GM19240 (cell line): ENCODE results near the gene LCLAT1.

Source experiments
- DNase-seq: peaks from one replicate; pipeline ENCODE4 v3.0.0; 2011; ENCODE audit warnings: low spot score; ENCODE audit not compliant: insufficient read length

Gene LCLAT1

DNA sequence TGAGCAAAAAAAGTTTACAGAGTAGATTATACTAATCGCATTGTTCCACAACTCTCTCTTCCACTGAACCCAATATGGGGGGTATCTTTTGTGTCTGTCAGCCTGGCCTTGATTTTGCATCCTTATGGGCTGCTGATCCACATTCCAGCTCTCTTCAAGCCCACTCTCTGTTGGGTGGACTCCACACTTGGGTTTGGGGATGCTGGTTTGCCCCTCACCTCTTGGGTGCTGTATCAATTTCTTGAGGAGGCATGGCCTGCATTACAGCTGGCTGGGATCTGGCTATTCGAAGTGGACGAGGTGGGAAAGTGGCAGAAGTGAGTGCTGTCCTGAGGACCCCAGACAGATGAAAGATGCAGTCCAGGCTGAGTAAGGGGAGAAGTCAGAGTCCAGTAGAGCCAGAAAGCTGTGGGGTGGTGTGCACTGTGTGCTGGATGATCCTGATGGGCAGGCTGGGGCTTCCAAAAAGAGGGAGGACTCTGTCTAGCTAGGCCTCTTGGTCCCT, 218.8 kb downstream of the LCLAT1 start:
- DNase-seq, result no peak

DNA sequence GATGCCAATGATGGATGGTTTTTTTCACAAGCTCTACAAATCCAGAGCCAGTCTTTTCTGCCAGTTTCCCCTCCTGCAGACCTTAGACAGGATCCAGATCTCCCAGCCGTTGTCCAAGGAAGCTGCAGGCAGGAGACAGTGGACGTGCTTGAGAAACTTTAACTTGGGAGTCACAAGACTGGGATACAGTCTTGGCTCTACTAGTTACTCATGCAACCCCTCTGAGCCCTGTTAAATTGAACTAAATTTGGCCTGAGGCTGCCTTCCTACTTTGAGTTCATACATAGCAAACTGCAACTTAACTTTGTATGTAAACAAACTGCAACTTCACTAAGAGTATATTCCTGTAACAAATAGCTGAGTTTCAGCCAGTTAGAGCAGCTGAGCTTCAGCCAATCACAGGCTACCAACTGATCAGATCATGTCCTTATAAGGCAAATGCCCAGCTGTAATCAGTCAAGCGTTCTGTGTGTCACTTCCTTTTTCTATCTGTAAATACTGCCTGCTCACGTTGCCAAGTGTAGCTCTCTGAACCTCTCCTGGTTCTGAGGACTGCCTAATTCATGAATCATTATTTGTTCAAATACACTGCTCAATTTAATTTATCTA, 219.3 kb downstream of the LCLAT1 start:
- DNase-seq, result no peak

DNA sequence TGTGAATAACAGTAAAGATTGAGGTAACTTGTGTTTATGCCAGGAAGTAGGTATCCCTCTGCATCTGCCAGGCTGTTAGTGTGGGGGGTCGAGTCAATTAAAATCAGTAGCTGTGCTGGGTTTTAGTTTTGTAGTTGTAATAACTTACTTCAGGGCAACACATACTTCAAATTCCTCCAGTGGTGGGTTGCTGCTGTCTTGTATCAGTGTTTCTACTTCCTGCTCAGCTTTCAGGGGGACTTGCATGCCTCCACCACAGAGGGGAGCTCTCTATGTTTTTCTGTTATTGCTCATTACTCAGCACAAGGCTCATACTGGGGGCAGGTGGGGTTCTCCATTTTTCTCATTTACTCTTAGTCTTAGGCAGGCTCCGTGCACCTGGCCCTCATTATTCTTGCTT, 223.4 kb downstream of the LCLAT1 start:
- no peak for DNase-seq

DNA sequence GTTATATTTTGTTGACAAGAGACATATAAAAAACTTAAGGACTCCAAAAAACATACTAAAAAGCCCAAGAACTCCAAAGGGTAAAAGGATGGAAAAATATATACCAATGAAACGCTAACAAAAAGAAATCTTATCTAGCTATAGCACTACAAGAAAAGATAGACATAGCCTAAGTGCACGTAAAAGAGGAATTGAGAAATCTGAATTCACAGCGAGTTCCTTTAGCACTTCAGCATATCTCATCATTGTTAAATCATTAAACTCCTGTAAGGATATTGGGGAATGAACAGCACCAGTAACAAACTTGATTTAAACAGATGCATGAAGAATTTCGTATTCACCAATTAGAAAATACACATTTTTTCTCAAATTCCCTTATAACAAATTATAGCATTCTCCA, 226.1 kb downstream of the LCLAT1 start:
- no peak for DNase-seq

DNA sequence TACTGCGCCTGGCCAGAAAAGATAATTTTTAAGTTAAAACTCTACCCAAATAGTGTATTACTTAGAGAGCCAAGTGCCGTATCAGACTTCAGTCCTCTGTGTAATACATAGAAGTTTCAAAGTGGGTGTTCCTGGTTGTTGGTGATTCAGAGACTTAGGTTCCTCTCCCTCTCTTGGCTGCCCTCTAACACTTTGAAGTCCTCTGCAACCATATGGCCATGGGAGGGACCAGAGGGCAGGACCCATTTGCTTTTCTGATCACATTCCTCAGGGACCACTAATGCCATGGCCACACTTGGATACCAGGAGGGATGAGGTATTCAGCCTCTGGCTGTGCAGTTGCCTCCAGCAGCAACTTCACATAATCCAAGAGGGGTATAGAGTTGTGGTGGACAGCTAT, 228.7 kb downstream of the LCLAT1 start:
- no peak for DNase-seq

DNA sequence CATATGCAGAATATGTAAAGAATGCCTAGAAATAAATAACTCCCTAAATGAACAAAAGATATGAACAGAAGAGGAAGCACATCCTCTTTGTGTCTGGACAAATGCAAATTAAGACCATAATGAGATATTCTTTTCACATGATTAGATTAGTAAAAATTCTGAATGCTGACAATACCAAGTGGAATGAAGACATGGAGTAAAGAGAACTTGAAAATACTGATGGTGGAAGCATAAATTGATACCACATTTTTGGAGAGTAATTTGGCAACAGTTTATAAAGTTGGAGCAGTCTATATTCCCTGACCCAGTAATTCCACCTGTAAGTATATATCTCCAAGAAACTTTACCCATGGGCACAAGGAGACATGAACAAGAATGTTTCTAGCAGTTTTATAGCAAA, 230.2 kb downstream of the LCLAT1 start:
- DNase-seq, result no peak

DNA sequence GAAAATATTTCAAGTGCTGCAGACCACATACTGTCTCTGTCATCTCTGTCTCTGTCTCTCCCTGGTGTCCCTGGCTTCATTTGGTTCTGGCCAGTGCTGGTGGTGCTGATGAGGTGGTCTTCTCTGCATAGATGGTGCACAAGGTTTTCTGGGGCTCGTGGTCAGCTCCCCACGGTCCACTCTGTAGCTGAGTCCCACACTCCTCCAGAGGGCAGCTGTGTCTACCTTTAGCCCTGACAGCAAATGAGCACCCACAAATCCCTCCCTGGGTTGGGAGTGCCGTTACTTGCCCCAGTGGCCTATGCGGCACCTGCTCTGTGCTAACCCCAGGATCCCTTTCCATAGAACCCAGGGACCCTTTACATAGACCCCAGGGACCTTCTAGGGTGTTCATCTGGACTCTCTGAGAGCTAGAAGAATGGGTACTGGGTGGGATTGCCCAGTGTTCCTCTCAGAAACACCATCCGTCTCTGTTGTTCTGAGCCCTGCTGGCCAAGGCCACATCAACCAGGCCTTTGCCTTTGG, 230.9 kb downstream of the LCLAT1 start:
- DNase-seq, result no peak

DNA sequence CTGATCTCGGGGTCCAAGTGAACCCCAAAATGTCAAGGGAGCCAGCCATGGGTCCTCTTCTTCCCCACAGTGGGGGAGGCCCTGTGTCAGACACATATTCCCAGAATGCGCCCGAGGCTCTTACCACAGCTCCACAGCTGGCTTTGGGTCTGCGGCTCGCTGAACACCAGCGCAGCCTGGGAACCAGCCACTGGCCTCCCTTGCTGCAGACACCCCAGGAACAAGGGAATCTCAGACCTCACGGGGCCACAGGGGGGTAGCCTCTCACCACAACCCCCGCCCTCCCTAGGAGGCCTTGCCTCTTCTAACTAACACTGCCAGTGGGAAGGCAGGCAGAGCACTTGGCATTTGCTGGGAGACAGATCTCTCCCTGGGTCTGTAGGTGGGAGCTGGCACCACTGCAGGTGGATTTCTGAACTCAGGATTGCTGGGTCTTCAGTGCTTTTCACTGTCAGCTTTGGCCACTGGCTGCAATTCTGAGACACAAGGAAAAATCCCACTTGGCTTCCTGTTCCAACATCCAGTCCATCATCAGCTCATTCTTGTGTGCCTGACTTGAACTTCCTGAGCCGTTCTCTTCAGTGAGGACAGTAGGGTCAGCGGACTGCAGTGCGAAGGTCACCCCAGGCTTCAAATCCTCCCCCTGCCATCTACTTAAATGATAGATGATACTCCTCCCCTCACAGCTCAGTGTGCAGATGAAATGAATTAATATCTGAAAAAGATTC, 231.5 kb downstream of the LCLAT1 start:
- DNase-seq, result no peak

DNA sequence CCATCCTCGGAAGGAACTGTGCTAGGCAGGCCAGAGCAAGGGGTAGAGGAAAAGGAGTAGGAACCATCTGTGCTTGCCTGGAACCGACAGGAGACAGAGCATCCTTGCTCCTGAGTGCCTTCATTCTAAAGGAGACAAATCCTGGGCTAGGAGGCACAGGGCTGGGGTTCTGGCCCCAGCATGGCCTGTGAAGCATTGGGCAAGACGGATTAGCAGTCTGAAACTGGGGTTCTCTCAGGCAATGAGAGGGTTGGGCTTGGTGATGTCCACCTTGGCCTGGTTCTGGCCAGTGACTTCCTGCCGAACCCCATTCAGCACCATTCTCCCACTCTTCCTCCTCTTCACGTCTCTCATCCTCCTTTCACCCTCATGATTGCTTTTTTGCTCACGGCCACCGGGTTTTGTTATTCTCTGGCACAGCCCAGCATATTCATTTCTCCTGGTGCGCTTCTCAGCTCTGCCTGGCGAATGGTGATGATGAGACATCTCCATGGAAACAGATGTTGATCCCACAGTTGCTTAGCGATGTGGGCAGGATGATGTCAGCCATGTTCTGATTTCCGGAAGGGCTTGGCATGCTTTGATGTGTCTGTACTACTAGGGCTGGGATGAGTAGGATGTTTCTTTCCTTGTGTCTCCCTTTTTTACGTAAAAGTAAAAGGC, 232.5 kb downstream of the LCLAT1 start:
- DNase-seq, result no peak

DNA sequence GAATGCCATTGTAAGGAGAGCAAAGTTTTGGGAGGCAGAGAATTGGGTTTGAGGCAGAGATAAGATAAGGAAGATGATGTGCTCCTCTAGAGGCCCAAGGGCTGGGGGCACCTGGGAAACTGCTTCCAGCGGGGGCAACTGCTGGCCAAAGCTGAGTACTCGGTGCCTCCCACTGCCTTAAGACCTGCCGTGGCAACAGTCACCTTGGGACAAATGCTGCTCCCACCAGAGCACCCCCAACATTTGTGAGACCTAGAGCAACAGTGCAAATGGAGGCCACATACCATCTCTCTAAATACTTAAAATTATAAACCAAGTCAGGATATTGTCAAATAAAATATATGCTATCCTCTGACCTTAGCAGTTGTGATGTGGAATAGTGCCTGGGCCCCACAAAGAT, 233.1 kb downstream of the LCLAT1 start:
- no peak for DNase-seq

DNA sequence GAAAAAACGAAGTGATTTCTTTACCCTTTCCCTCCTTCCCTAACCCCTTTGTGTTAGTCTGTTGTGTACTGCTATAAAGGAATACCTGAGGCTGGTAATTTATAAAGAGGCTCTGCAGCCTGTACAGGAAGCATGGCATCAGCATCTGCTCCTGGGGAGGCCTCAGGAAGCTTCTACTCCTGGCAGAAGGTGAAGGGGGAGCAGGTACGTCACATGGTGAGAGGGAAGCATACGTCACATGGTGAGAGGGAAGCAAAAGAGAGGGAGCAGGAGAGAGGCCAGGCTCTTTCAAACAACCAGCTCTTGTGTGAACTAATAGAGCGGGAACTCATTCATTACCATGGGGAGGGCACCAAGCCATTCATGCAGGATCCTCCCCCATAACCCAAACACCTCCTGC, 234.0 kb downstream of the LCLAT1 start:
- no peak for DNase-seq

DNA sequence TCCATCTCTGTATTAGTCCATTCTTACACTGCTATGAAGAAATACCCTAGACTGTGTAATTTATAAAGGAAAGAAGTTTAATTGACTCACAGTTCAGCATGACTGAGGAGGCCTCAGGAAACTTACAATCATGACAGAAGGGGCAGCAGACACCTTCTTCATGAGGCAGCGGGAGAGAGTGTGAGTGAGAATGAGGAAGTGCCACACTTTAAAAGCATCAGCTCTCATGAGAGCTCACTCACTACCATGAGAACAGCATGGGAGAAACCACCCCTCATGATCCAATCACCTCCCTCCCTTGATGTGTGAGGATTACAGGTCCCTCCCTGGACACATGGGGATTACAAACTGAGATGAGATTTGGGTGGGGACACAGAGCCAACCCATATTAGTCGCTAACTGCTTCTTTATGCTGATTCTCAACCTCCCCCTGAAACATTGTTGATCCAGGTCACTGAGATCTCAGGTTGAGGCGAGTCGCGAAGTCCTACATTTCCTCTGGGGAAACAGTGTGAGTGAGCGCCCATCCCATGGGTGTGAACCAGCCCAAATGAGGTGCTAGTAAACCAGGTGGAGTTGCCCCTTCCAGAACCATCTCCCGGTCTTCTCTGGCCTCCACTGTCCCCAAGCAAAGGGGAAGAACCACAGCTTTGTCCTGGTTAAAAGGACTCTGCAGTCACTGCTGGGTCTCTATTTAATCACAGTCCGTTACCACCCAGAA, 236.3 kb downstream of the LCLAT1 start:
- DNase-seq, result no peak

DNA sequence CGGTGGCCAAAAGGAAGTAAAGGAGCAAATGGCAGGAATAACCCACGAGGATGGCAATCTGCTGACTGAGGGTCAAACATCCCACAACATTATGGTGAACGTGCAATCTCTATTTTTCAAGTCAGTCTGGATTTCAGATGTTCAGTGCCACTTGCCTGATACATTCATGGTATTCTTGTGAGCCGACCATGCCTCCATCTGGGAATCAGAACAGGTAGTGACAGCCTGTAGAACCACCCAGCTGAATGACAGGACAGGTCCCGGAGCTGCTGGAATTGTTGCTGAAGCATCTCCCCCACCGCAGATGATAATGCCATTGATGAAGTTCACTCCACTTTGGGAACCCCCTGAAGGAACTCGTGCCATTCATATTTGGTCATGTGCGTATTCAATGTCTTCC, 237.0 kb downstream of the LCLAT1 start:
- DNase-seq, result no peak

DNA sequence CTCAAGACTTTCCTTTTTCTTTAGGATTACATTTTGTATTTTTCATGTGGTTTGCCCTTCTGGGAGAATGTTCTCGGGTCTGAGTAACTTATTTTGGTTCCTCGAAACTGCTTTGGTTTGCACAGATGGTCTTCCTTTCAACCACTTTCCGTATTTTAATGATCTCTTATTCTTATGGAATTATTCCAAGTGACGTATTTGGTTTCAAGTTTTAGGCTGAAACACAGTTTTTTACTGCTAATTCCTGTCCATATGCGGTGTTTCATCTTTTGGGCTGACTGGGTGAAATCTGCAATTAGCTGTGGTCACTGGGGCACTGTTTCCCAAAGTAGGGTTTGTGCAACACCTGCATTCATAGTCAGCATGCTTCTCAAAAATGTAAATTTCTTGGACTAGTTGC, 237.5 kb downstream of the LCLAT1 start:
- no peak for DNase-seq

DNA sequence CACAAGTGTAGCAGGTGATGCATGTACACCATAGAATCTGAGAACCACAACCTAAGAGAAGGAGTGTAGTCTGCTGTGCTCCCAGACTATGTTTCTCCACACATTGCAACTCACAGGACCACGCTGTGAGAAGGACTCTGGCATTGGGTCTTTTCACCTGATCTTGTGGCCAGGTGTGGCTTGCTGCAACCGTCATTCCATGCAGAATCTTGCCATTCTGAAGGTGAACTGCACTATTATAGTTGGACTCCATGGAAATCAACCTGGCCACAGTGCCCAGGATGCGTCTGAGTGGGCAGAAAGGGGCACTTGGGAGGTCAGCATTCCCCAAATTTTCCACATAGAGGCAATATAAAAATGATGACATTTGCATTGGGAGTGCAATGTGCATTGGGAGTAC, 237.9 kb downstream of the LCLAT1 start:
- no peak for DNase-seq

DNA sequence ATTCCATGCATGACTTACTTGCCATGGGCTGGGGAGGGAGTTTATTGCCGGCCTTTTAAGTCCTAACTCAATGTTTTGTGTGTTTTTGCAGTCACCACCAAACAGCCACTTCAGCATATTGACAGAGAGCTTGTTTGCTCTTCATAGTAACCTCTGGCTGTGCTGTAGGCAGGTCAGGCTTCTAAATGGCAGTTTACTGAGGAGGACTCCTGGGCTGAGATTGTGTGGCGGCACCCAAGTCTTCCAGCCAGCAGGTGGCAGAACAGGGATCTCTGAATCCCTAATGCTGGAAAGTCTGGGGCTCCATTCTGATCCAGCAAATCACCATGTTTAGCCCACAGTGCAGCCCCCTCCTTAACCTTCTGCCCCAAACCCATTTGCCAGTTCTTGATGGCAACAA, 239.0 kb downstream of the LCLAT1 start:
- DNase-seq, result no peak

DNA sequence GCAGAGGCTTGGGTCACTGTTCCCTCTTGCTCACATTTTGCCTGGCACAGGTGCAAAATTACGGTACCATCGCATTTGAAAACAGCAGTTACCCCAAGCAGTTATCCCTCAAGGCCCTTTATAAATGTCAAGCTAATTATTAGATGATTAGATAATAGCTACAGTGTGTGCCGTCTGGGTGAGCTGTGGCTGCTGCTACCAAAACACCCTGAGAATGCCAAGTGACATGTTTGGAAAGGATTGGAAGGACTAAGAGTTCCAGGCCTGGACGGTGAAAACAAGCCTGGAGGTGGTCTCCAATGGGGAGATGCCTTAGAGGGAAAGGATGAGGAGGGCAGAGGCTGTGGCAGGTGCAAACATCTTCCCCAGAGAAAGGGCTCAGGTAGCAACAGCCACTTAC, 239.6 kb downstream of the LCLAT1 start:
- DNase-seq, result no peak

DNA sequence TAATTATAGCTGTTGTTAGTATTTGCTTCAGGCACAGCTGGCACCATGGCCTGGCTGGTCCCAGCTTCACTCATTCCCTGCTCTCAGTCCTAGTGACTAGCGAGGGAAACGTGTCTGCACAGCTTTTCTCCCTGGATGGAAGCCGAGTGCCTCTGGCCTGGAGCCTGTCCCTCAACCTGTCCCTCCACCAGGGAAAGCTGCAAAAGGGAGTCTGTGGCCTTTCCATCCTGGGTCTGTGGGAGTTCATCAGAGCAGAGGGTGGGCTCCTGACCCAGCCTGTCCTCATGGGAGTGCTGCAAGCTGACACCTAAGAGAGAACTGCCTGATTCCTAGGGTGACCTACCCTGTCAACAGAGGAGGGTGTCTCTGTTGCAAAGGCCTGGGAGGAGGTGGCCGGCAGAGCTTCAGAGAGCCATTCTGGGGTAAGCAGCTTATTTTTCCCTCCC, 241.9 kb downstream of the LCLAT1 start:
- DNase-seq, result no peak

DNA sequence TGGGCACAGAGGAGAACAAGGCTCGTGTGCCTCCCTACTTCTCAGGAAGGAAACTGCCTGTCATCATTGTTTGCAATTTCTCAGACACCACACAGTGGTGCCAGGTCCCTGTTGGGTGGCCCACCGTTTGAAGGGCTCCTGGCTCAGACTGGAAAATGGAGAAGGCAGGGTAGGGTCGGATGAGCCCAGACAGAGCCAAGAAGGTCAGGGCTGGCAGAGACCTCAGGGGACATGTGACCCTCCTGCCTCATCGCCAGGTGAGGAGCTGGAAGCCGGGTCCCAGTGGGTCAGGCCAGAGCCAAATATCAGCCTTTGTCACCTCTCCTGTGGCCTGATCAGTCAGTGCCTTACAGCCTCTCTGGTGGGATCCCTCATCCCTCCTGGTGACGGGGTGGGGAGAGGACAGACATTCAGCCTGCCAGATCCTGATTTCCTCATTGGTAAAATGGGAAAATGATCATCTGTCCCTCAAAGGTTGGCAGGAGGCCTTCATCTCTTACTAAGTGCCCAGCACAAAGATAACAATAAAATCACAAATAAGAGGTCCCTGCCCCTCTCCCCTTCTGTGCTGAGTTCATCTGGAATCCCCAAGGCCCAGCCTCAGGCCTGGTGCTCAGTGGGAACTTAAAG, 242.6 kb downstream of the LCLAT1 start:
- no peak for DNase-seq

DNA sequence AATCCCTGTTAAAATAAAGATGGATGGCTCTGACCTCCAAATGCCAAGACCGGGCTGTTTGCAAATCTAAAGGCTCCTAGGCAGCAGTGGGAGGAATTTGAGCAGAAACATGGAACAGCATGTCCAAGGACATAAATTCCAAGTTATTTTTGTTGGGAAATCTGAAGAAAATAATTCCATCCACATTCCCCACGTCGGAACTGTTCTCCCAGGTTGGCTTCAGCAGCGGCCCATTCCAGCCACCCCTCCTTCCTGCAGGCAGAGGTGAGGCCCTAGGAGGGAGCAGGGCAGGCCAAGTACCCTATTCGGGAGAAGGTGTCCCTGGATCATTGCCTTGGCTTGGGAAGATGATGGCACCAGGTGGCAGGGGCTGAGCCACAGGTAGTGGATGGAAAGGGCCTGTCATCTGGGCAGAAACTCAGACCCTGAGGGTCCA, 243.1 kb downstream of the LCLAT1 start:
- DNase-seq, result no peak
